ENCODE measurements around the gene RELB.

Gene RELB

DNA sequence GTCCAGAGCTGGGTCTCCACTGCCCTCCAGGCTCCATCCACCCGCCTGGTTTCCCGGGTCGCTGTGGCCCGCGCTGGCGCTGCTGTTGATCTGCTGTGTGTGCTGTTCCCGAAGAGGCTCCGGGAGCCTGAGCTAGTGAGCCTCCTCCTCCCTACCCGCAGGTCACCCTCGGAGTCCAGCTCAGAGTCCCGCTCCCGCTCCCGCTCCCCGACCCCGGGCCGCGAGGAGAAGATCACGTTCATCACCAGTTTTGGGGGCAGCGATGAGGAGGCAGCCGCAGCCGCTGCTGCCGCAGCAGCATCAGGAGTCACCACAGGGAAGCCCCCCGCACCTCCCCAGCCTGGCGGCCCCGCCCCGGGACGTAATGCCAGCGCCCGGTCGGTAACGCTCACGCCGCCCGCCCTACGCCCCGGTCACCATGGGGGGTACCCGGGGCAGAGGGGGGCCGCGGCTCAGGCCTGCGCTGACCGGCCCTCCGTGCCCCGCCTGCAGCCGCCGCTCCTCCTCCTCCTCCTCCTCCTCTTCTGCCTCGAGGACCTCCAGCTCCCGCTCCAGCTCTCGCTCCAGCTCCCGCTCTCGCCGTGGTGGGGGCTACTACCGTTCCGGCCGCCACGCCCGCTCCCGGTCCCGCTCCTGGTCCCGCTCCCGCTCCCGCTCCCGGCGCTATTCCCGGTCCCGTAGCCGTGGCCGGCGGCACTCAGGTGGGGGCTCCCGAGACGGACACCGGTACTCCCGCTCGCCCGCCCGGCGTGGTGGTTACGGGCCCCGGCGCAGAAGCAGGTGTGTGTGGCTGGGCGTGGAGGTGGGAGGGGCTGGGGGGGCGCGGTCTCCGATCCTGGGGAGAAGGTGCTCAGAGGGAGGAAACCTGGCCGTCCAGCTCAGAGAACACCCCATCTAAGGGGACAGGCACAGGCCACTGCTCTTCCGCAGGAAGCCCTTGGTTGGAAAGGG, 62.9 kb downstream of the RELB start:
- FAIRE-seq (no peak), DNase-seq (ENCODE audit: insufficient read length, low spot score) (no peak)
- TF ChIP-seq TAF1 (IDR thresholded peaks at IDR 0.05; ENCODE audit: low read depth, low read length) (no peak), POLR2AphosphoS5 (IDR thresholded peaks at IDR 0.05; ENCODE audit: low read depth, low read length) (no peak)

DNA sequence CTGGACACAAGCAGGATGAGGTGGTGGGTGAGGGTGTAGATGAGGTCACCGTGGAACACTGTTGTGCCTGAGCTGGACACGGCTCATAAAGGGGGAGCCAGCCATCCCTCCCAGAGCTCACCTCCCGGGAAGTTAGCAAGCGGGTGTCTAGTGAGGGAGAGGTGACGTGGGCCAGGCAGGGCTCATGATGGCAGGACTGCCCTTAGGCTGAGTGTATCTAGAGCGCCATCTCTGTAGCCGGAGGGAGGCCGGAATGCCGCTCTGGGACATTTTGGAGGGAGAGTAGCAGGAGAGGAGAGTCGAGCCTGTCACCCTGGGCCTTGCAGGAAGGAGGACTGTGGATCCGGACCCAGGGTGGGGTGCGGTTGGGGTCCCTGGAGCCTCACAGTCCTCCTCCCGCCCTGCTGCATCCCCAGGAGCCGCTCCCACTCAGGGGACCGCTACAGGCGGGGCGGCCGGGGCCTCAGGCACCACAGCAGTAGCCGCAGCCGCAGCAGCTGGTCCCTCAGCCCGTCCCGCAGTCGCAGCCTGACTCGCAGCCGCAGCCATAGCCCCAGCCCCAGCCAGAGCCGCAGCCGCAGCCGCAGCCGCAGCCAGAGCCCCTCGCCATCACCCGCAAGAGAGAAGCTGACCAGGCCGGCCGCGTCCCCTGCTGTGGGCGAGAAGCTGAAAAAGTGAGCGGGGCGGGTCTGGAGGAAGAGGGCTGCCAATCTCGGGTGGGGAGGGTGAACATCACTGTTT, 65.8 kb downstream of the RELB start:
- FAIRE-seq (no peak), DNase-seq (ENCODE audit: insufficient read length, low spot score) (no peak)
- TF ChIP-seq POLR2AphosphoS5 (IDR thresholded peaks at IDR 0.05; ENCODE audit: low read depth, low read length) (no peak), POLR2A (IDR thresholded peaks at IDR 0.05; ENCODE audit: low read depth, low read length) (no peak), TAF1 (IDR thresholded peaks at IDR 0.05; ENCODE audit: low read depth, low read length) (no peak), POU2F2 (IDR thresholded peaks at IDR 0.05; ENCODE audit: low read depth, low read length) (no peak), PAX5 (IDR thresholded peaks at IDR 0.05; ENCODE audit: insufficient read depth, low read length, severe bottlenecking) (no peak), SPI1 (IDR thresholded peaks at IDR 0.05; ENCODE audit: low read depth, low read length) (no peak)

DNA sequence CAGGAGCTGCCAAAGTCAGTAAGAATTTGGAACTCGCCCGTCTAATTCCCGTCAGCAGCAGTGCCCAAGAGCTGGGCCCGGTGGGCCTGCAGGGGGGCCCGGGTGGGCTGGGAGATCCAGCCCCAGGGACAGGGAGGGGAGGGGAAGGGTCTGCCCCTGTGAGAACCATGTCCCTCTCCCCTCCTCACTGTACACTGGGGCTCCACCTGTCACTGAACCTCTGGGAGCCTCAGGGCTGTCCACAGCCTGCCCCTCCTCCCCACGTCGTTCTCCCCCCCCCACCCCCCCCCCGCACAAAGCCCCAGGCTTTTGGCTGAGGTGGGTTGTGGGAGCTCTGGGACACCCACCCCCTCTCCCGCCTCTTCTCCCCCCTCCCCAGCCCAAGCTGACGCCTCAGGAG, 66.8 kb downstream of the RELB start:
- TF ChIP-seq TAF1 (IDR thresholded peaks at IDR 0.05; ENCODE audit: low read depth, low read length) (no peak), PAX5 (IDR thresholded peaks at IDR 0.05; ENCODE audit: insufficient read depth, low read length, severe bottlenecking) (no peak), POLR2AphosphoS5 (IDR thresholded peaks at IDR 0.05; ENCODE audit: low read depth, low read length) (no peak), POLR2A (IDR thresholded peaks at IDR 0.05; ENCODE audit: low read depth, low read length) (no peak), POU2F2 (IDR thresholded peaks at IDR 0.05; ENCODE audit: low read depth, low read length) (no peak), SPI1 (IDR thresholded peaks at IDR 0.05; ENCODE audit: low read depth, low read length) (no peak)
- DNase-seq (ENCODE audit: insufficient read length, low spot score) (no peak), FAIRE-seq (no peak)

DNA sequence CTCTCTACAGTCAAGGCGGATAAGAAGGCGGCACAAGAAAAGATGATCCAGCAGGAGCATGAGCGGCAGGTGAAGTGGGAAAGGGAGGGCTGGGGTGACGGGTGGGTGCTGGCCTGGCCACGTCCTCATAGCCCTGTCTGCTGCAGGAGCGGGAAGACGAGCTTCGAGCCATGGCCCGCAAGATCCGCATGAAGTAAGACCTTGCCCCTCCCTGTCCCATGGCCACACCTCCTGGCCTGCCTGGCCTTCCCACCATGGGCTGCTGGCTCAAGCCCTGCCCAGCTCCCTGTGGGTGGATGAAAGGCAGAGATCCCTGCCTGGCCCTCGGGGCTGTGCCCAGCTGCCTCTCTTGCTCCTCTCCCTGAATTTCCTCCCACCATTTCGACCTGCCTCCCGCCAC, 67.8 kb downstream of the RELB start:
- no peak for FAIRE-seq
- TF ChIP-seq POLR2AphosphoS5 (IDR thresholded peaks at IDR 0.05; ENCODE audit: low read depth, low read length): no peak
- TF ChIP-seq TAF1 (IDR thresholded peaks at IDR 0.05; ENCODE audit: low read depth, low read length): no peak
- no peak for TF ChIP-seq PAX5 (IDR thresholded peaks at IDR 0.05; ENCODE audit: insufficient read depth, low read length, severe bottlenecking)
- TF ChIP-seq POU2F2 (IDR thresholded peaks at IDR 0.05; ENCODE audit: low read depth, low read length): no peak
- no peak for TF ChIP-seq POLR2A (IDR thresholded peaks at IDR 0.05; ENCODE audit: low read depth, low read length)
- no peak for TF ChIP-seq SPI1 (IDR thresholded peaks at IDR 0.05; ENCODE audit: low read depth, low read length)
- no peak for DNase-seq (ENCODE audit: insufficient read length, low spot score)

DNA sequence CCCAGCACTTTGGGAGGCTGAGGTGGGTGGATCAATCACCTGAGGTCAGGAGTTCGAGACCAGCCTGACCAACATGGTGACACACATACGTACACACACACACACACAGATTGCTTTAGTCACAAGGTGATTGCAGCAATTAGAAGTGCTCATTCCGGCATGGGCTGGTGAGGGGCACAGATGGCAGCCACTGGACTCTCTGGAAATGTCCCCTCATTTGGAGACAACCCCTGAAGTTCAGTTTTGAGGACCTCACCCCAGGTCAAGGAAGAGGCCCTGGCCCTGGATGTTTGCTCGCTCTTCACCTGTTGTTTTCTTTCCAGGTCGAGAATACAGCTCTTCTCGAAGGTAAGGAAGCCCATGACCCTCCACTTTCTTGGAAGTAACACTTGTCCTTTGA, 69.0 kb downstream of the RELB start:
- FAIRE-seq: peak; percentile 75
- DNase-seq (ENCODE audit: insufficient read length, low spot score): no peak
- TF ChIP-seq POLR2AphosphoS5 (IDR thresholded peaks at IDR 0.05; ENCODE audit: low read depth, low read length): peak; percentile 60; the same call in 1 of the 2 replicates
- TF ChIP-seq TAF1 (IDR thresholded peaks at IDR 0.05; ENCODE audit: low read depth, low read length): no peak
- 0 out of 2 replicates have a peak, but pooled peaks have one; percentile 16 for TF ChIP-seq POLR2A (IDR thresholded peaks at IDR 0.05; ENCODE audit: low read depth, low read length)

DNA sequence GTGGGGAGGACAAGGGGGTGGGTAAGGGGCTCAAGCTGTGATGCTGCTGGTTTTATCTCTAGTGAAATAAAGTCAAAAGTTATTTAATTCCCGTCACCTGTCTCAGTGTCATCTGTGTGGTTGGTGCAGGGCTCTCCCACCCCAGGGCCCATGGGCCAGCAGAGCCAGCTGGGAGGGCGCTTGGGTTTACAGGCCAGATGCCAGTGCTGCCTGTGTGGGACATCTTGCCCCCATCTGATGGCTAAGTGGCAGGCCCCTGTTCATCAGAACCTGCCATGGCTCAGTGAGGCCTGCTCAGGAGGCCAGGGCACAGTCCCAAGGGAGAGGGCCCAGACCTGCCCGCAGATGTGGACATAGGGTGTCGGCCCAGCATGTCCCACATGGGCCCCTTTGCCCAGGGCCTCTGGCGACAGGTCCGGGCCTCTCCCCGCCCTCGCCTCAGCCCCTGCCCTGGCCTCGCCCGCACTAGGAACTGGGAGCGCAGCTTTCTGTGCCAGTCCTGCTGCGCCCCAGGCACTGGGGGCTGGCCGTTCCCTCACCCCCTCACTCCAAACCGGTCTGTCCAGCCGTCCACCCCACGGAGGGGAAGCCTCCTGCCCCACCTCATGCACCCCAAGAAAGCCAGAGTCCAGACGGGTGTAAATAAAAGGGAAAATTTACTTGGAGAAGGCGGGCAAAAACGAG, 69.7 kb downstream of the RELB start:
- TF ChIP-seq POLR2A (IDR thresholded peaks at IDR 0.05; ENCODE audit: low read depth, low read length) (0 out of 2 replicates have a peak, but pooled peaks have one; percentile 11), POLR2AphosphoS5 (IDR thresholded peaks at IDR 0.05; ENCODE audit: low read depth, low read length) (peak; percentile 66; the same call in 1 of the 2 replicates), TAF1 (IDR thresholded peaks at IDR 0.05; ENCODE audit: low read depth, low read length) (no peak)
- no peak for DNase-seq (ENCODE audit: insufficient read length, low spot score)
- FAIRE-seq: no peak

DNA sequence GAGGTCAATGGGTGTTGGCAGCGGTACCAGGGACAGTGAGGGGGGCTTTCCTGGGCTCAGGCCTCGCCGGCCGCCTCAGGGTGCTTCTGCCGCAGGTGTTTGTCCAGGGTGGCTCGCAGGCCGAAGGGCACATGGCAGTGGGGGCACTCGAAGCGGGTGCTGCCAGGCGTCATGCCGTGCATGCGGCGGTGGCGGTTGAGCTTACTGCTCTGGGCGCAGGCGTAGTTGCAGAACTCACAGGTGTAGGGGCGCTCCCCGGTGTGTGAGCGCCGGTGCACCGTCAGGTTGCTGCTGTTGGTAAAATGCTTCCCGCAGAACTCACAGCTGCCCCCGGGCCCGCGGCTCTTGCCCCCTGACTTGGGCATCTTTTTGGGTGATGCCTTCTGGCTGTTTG, 70.3 kb downstream of the RELB start:
- TF ChIP-seq POLR2AphosphoS5 (IDR thresholded peaks at IDR 0.05; ENCODE audit: low read depth, low read length) (peak; percentile 12; the same call in 1 of the 2 replicates), PAX5 (IDR thresholded peaks at IDR 0.05; ENCODE audit: insufficient read depth, low read length, severe bottlenecking) (no peak)
- FAIRE-seq: no peak

DNA sequence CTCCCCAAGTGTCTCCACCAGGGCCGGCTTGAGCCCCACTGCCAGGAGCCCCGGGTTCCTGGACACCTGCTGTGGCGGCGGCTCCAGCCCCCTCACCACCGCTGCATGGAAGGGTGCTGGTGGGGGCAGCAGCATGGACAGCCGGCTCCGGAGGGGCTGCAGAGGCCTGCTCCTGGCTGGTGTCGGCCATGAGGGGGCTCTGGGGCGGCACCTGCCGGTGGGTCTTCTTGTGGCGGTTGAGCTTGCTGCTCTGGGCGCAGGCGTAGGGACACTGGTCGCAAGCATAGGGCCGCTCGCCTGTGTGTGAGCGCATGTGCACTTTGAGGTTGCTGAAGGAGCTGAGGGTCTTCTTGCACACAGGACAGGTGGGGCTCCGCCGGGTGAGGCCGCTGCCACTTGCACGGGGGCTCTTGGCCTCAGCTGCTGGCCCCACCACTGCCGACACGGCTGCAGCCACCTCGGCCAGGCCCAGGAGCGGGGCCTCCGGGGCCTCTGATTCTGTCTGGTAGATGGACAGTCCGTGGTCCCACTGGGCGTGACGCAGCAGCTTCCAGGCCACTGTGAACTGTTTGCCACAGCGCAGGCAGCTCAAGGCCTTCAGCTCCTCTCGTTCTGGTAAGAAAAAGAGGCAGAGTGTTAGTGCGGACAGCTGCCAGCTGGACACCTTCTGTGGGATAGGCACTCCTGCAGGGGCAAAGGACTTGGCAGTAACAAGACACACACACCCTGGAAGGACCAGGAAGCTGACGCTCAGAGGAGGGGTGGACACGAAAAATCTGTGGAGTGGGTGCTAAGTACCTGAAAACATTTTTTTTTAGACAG, 70.9 kb downstream of the RELB start:
- TF ChIP-seq POLR2AphosphoS5 (IDR thresholded peaks at IDR 0.05; ENCODE audit: low read depth, low read length): no peak
- TF ChIP-seq POU2F2 (IDR thresholded peaks at IDR 0.05; ENCODE audit: low read depth, low read length): no peak
- DNase-seq (ENCODE audit: insufficient read length, low spot score): no peak
- no peak for FAIRE-seq

More for the DNA sequence above, 70.3 kb downstream of the RELB start:
- DNase-seq (ENCODE audit: insufficient read length, low spot score): no peak

DNA sequence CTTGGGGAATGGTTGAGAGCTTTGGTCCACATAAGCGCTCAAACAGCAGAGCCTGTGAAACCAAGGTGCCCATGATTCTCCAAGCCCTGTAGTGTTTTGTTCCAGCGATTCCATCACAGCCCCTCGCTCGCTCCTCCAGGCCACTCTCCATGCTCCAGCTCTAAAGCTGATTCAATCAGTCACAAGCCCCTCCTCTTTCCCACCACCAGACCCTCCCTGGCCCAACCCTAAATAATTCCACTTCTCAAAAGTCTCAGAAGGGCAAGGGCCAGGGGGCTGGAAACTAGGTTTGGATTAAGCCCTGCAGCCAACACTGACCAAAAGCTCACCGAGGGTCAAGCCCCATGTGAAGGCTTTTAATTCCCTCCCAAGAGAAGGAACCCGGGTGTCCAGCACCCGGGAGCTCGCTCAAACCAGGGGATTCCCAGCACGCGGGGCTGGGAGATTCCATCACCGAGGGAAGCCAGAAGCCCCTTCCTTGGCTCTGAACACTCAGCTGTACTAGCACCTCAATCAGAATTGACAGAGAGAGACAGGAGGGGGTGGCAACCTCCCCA, 73.6 kb downstream of the RELB start:
- no peak for TF ChIP-seq POLR2A (IDR thresholded peaks at IDR 0.05; ENCODE audit: low read depth, low read length)
- TF ChIP-seq TAF1 (IDR thresholded peaks at IDR 0.05; ENCODE audit: low read depth, low read length): 0 out of 2 replicates have a peak, but pooled peaks have one; percentile 43
- no peak for DNase-seq (ENCODE audit: insufficient read length, low spot score)
- no peak for FAIRE-seq
